Fibroblast of mammary gland (primary cell): Measurements from ENCODE around the gene APOLD1.
A peak's percentile ranks its signal among the peaks of the same experiment; 100 is the strongest.
"Not testable (repeated sequence)": the region's sequence is repeated elsewhere in the genome, so short reads cannot be mapped to it uniquely, and the experiment has no call there.

Source experiments
- DNase-seq: peaks from one replicate; pipeline ENCODE4 v3.0.0-alpha.2; 2010; ENCODE audit warnings: low read depth
- H3K4me3 ChIP-seq: 2 replicates; pipeline ENCODE4 v1.5.1; 2011; ENCODE audit warnings: low read depth, mild to moderate bottlenecking, low read length, moderate library complexity; ENCODE audit not compliant: control insufficient read depth
- TF ChIP-seq, protein P1 (sequence below): conservative IDR thresholded peaks from 2 replicates; pipeline ENCODE4 v1.5.1; 2011; ENCODE audit warnings: low read depth, low read length, inconsistent platforms; ENCODE audit not compliant: control insufficient read depth, insufficient read depth

The APOLD1 gene

DNA sequence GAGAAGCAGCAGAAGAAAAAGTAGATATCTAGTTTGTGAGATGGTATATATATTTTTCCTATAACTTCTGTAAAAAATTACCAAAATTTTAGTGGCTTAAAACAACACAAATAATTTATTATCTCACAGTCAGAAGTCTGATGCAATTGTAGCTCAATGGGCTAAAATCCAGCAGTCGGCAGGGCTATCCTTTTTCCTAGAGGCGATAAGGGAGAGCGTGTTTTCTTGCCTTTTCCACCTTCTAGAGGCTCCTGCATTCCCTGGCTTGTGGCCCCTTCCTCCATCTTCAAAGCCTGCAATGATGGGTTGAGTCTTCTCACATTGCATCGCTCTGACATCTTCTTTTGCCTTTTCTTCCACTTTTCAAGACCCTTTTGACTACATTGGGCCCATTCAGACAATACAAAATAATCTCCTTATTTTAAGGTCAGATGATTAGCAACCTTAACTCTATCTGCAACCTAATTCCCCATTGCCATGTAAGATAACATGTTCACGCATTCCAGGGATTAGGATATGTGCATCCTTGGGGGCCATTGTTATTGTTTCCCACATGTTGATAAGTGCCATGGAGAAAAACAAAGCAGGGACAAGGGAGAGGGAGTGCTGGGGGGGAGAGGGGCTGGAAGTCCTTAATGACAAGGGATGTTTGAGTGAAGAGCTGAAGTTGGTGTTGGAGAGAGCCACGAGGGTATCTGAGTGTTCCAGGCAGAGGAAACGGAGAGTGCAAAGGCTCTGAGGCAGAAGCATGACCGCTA lies 13.9 kb downstream of the APOLD1 start:
- no peak overlapping the region for H3K4me3 ChIP-seq
- TF ChIP-seq, protein P1, sequence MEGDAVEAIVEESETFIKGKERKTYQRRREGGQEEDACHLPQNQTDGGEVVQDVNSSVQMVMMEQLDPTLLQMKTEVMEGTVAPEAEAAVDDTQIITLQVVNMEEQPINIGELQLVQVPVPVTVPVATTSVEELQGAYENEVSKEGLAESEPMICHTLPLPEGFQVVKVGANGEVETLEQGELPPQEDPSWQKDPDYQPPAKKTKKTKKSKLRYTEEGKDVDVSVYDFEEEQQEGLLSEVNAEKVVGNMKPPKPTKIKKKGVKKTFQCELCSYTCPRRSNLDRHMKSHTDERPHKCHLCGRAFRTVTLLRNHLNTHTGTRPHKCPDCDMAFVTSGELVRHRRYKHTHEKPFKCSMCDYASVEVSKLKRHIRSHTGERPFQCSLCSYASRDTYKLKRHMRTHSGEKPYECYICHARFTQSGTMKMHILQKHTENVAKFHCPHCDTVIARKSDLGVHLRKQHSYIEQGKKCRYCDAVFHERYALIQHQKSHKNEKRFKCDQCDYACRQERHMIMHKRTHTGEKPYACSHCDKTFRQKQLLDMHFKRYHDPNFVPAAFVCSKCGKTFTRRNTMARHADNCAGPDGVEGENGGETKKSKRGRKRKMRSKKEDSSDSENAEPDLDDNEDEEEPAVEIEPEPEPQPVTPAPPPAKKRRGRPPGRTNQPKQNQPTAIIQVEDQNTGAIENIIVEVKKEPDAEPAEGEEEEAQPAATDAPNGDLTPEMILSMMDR = no peak
- no peak for DNase-seq

DNA sequence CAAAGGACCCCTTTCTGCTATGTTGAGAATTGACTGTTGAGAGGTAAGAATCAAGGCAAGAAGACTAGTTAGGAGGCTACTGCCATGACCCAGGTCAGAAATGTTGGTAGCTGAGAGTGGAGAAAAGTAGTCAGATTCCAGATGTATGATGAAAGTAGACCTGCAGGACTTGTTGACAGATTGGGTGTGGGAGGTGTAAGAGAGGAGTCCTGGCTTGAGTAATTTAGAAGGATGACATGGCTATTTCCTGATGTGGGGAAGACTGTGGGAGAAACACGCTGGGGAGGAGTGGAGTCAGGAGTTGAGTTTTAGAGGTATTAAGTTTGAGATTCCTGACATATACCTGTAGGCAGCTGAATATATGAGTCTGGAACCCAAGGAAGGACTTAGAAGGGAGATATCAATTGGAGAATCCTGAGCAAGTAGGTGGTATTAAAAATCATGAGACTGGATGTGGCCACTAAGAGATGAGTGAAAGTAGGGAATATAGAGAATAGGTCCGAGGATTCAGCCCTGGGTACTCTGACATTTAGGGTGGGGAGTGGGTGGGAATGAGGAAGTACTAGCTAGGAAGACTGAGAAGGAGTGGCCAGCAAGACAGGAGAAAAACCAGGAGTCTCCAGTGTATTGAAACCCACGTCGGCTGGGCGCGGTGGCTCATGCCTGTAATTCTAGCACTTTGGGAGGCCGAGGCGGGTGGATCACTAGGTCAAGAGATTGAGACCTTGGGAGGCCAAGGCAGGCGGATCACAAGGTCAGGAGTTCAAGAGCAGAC lies 15.1 kb downstream of the APOLD1 start:
- DNase-seq = peak; percentile 68
- TF ChIP-seq, protein P1 = no peak
- H3K4me3 ChIP-seq = no peak overlapping the region

DNA sequence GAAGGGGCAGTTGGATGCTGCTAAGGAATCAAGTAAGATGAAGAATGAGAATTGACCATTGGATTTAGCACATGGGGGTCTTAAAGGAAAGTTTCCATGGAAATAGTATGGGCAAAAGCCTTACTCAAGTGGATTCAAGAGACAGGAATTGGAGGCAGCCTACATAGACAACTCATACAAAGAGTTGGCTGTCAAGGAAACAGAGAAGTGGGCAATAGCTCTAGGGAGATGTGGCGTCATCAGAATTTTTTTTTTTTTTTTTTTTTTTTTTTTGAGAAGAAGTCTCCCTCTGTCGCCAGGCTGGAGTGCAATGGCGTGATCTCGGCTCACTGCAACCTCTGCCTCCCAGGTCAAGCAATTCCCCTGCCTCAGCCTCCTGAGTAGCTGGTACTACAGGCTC lies 16.2 kb downstream of the APOLD1 start:
- H3K4me3 ChIP-seq = not testable (repeated sequence)

DNA sequence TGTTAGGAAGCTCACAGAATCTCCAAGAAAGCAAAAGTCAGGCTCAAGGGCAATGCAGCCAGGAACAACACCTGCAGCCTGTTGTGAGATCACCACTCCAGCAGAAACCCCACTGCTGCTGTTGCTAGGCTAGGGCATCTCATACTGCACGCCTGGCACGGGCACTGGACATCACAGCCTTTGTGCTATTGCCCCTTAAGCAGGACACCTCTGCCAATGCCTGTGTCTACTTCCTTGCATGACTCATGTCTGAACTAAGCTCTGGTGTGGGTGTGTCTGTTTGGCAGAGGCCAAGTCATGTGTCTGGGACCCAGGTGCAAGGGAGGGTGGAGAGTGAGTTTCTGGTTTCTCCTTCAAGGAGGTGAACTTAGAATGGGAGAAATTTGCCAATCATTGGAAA lies 17.7 kb downstream of the APOLD1 start:
- H3K4me3 ChIP-seq = no peak overlapping the region
- DNase-seq = peak; percentile 88
- TF ChIP-seq, protein P1 = no peak

More for the DNA sequence above, 16.2 kb downstream of the APOLD1 start:
- not testable (repeated sequence) for DNase-seq

DNA sequence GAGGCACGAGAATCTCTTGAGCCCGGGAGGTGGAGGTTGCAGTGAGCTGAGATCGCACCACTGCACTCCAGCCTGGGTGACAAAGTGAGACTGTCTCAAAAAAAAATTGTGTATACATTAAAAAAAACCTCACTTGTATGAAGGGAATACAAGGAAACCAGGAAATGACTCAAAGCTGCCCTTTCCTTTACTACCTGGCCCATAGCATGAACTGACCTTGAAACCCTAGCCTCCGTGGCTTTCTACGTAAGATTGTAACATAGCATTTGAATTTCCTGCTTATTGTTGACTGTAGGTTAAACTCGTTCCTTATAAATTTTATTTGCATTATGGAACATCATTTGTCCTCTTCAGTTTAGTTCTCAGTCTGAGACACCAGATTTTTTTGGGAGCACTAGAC lies 18.6 kb downstream of the APOLD1 start:
- TF ChIP-seq, protein P1 = no peak
- H3K4me3 ChIP-seq = no peak overlapping the region
- DNase-seq = peak; percentile 45

DNA sequence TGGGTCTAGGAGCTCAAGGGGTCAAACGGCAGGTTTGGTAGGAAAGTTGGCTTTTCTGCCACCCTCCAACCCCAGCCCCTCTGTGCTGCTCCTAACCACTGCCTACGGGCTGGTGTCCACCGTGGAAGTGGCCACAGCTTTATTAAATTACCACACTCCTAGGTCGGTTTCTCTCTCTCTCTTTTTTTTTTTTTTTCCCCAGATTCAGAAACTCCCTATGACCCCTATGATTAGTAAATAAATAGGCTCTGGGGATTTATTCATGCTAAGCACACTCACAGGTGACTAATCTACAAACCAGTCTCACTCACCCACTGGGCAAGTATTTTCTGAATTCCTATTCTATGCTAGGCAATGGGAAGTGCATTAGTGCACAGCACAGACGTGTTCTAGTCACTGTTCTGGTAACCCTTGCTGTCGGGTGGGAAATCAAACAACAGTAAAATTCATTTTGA lies 19.0 kb downstream of the APOLD1 start:
- TF ChIP-seq, protein P1 = no peak
- DNase-seq = peak; percentile 94
- H3K4me3 ChIP-seq = no peak overlapping the region
